Panc1 (cell line): Measurements from ENCODE around the gene GYG2. TPM values are rescaled to one million over a fixed set of nuclear protein-coding genes. Genes with fewer than 3 reads are reported as not detected.
"Not testable (repeated sequence)": the region's sequence is repeated elsewhere in the genome, so short reads cannot be mapped to it uniquely, and the experiment has no call there.

Experiments used
- ATAC-seq: fragments of 200-7000 bp; cut with Tn5 transposase; 2 replicates; pipeline ENCODE4 v1.9.1; 2020; ENCODE audit warnings: mild to moderate bottlenecking, moderate library complexity
- BruUV-seq: library from RNA; stranded (reverse); fragments of 400-500 nt; replicated peaks from 2 replicates; lab custom pipeline; 2021; lab: Mats Ljungman, UMichigan
- CTCF ChIA-PET: fragments of 300-600 bp; sonication (Branson Sonifier 250); formaldehyde crosslinking; loops from one replicate; lab custom pipeline; 2022; ENCODE audit warnings: antibody characterized with exemption; lab: Charles Lee
- POLR2A ChIA-PET: fragments of 300-600 bp; sonication (Branson Sonifier 250); formaldehyde crosslinking; loops from one replicate; lab custom pipeline; 2022; ENCODE audit warnings: antibody characterized with exemption; lab: Charles Lee
- DNase-seq: peaks from one replicate; pipeline ENCODE4 v3.0.0-alpha.2; 2010; ENCODE audit warnings: low read depth, low spot score
- H3K27ac ChIP-seq: 2 replicates; pipeline ENCODE4 v1.5.1; 2011; ENCODE audit warnings: mild to moderate bottlenecking, low read length, inconsistent platforms
- H3K27me3 ChIP-seq: fragments of 200-500 bp; sonication (Bioruptor generic); 2 replicates; pipeline ENCODE4 v1.6.0; 2014; ENCODE audit warnings: low read length, inconsistent platforms; ENCODE audit not compliant: control insufficient read depth, insufficient read depth
- H3K36me3 ChIP-seq: fragments of 200-500 bp; sonication (Bioruptor generic); 2 replicates; pipeline ENCODE4 v1.5.1; 2014; ENCODE audit warnings: inconsistent platforms, mild to moderate bottlenecking, low read length, moderate library complexity; ENCODE audit not compliant: control insufficient read depth, insufficient read depth
- H3K4me1 ChIP-seq: 2 replicates; pipeline ENCODE4 v1.5.1; 2011; ENCODE audit warnings: inconsistent platforms, mild to moderate bottlenecking, low read length, moderate library complexity; ENCODE audit not compliant: control insufficient read depth, insufficient read depth
- H3K4me3 ChIP-seq, 2 experiments: 2 replicates each; pipeline ENCODE4 v1.5.1; 2011 to 2012; ENCODE audit warnings: low read depth in 2 of 2, low read length in 2 of 2, mild to moderate bottlenecking in 2 of 2, inconsistent platforms in 1 of 2, moderate library complexity in 1 of 2
- H3K9me3 ChIP-seq: fragments of 200-500 bp; sonication (Bioruptor generic); 2 replicates; pipeline ENCODE4 v1.5.1; 2014; ENCODE audit warnings: low read depth, mild to moderate bottlenecking, inconsistent platforms, low read length, moderate library complexity; ENCODE audit not compliant: control insufficient read depth, insufficient read depth
- CTCF ChIP-seq: fragments of 450-650 bp; IDR thresholded peaks from 2 replicates; pipeline ENCODE4 v1.5.1; 2017; ENCODE audit warnings: mild to moderate bottlenecking
- POLR2AphosphoS5 ChIP-seq: IDR thresholded peaks from 2 replicates; pipeline ENCODE4 v1.6.1; 2012; ENCODE audit warnings: mild to moderate bottlenecking, low read depth, low read length, moderate library complexity
- REST ChIP-seq, 2 experiments: IDR thresholded peaks; 2 replicates each; pipeline ENCODE4 v1.6.1; 2011 to 2012; ENCODE audit warnings: low read depth in 2 of 2, control low read depth in 1 of 2, low read length in 1 of 2, mild to moderate bottlenecking in 1 of 2, moderate library complexity in 1 of 2; ENCODE audit not compliant: insufficient read depth in 1 of 2
- SIN3A ChIP-seq: IDR thresholded peaks from 2 replicates; pipeline ENCODE4 v1.6.1; 2012; ENCODE audit warnings: low read depth, mild to moderate bottlenecking, low read length, moderate library complexity, borderline replicate concordance; ENCODE audit not compliant: insufficient read depth
- TCF7L2 ChIP-seq: IDR thresholded peaks from 2 replicates; pipeline ENCODE4 v1.6.1; 2011; ENCODE audit warnings: mild to moderate bottlenecking, low read depth, low read length, inconsistent platforms
- in situ Hi-C: cut with HindIII; loops from 2 replicates; pipeline ENCODE4 v1.10.0; 2016; ENCODE audit warnings: low sequenced_read_pairs, low pct_unique_long_range_greater_than_20kb
- intact Hi-C: fragments of 100-400 bp; cut with micrococcal nuclease; formaldehyde crosslinking; loops from one replicate; pipeline ENCODE4 v1.10.0; 2022; ENCODE audit not compliant: unreplicated experiment
- total RNA-seq: library from RNA; stranded (reverse); gene quantifications from one replicate; pipeline ENCODE4 v1.2.1, GENCODE V29; 2021; ENCODE audit not compliant: unreplicated experiment

Gene GYG2
- total RNA-seq, 1 experiment from 2014 or later = 0.85 TPM

- no peak overlapping the region for H3K4me3 ChIP-seq
- no peaks in the 10 kb centered on the region for H3K27me3 ChIP-seq
- no peak for DNase-seq
- H3K9me3 ChIP-seq = no peaks in the 10 kb centered on the region
- no peaks in the 10 kb centered on the region for H3K36me3 ChIP-seq
- H3K27ac ChIP-seq = no peak overlapping the region
- TF ChIP-seq POLR2AphosphoS5 = no peak
- TF ChIP-seq SIN3A = no peak
- TF ChIP-seq TCF7L2 = no peak
- TF ChIP-seq CTCF = no peak
- TF ChIP-seq REST (IDR thresholded peaks at IDR 0.05; ENCODE audit: insufficient read depth in 1 of 2, low read depth in 2 of 2, low read length in 1 of 2) = no peak
- ChIA-PET CTCF (no interaction called here), POLR2A (no interaction called here)
- no peaks in the 10 kb centered on the region for H3K4me1 ChIP-seq
- BruUV-seq = no TSS peak
- in situ Hi-C loops = no loop called here
- intact Hi-C loops = no loop called here
- ATAC-seq = no peak
Measured at GRCh38 chrX:2799369-2799768, 29.4 kb upstream of the GYG2 start.

GRCh38 chrX:2799980-2800379, 28.8 kb upstream of the GYG2 start:
- in situ Hi-C loops, H3K4me3 ChIP-seq, intact Hi-C loops, CTCF ChIA-PET, H3K36me3 ChIP-seq, ATAC-seq, POLR2A ChIA-PET, BruUV-seq, H3K4me1 ChIP-seq, H3K27me3 ChIP-seq, DNase-seq, H3K9me3 ChIP-seq, H3K27ac ChIP-seq: not testable (repeated sequence)

- CTCF ChIA-PET = interaction anchor here (0.6 kb wide), 1 partner anchor 10 kb away, joined by 3 read pairs; no protein-coding TSS in a partner anchor
- POLR2A ChIA-PET = no interaction called here
- H3K27ac ChIP-seq = no peak overlapping the region
- no peak overlapping the region for H3K4me3 ChIP-seq
- intact Hi-C loops = no loop called here
- H3K9me3 ChIP-seq = no peaks in the 10 kb centered on the region
- BruUV-seq = no TSS peak
- DNase-seq = no peak
- no peaks in the 10 kb centered on the region for H3K4me1 ChIP-seq
- no peak for ATAC-seq
- TF ChIP-seq SIN3A (no peak), REST (IDR thresholded peaks at IDR 0.05; ENCODE audit: insufficient read depth in 1 of 2, low read depth in 2 of 2, low read length in 1 of 2) (no peak), TCF7L2 (no peak), POLR2AphosphoS5 (no peak), CTCF (no peak)
- H3K27me3 ChIP-seq = no peaks in the 10 kb centered on the region
- no peaks in the 10 kb centered on the region for H3K36me3 ChIP-seq
- in situ Hi-C loops = no loop called here
Measured at GRCh38 chrX:2801223-2801622, 27.5 kb upstream of the GYG2 start.
